ENCODE data around the gene MTPN. TPM values are rescaled to one million over a fixed set of nuclear protein-coding genes. Genes with fewer than 3 reads are reported as not detected.

The MTPN gene
- total RNA-seq, 1 donor from 2014 or later, result 142 TPM

GRCh38 chr7:135940077-135941075, 36.8 kb downstream of the MTPN start:
- Mint-ChIP-seq H3K27me3 (ENCODE audit: low read depth) (no peaks in the 10 kb centered on the region), H3K27ac (ENCODE audit: unreplicated experiment) (no peak overlapping the region), H3K4me3 (ENCODE audit: unreplicated experiment) (no peak overlapping the region), H3K36me3 (ENCODE audit: low read depth) (no peaks in the 10 kb centered on the region), H3K4me1 (ENCODE audit: low read depth) (peaks cover 16% of the 10 kb centered on the region), H3K9me3 (ENCODE audit: low read depth) (no peaks in the 10 kb centered on the region)
- no peak for TF ChIP-seq CTCF (IDR thresholded peaks at IDR 0.05)
- DNase-seq (ENCODE audit: low spot score), result no peak

GRCh38 chr7:135939261-135939812, 37.8 kb downstream of the MTPN start:
- no peaks in the 10 kb centered on the region for H3K27me3 Mint-ChIP-seq (ENCODE audit: low read depth)
- peaks cover 20% of the 10 kb centered on the region for H3K4me1 Mint-ChIP-seq (ENCODE audit: low read depth)
- H3K9me3 Mint-ChIP-seq (ENCODE audit: low read depth), result no peaks in the 10 kb centered on the region
- no peaks in the 10 kb centered on the region for H3K36me3 Mint-ChIP-seq (ENCODE audit: low read depth)
- no peak overlapping the region for H3K27ac Mint-ChIP-seq (ENCODE audit: unreplicated experiment)
- no peak for DNase-seq (ENCODE audit: low spot score)
- no peak for TF ChIP-seq CTCF (IDR thresholded peaks at IDR 0.05)
- no peak overlapping the region for H3K4me3 Mint-ChIP-seq (ENCODE audit: unreplicated experiment)

GRCh38 chr7:135938563-135938962, 38.6 kb downstream of the MTPN start:
- peaks cover 25% of the 10 kb centered on the region for H3K4me1 Mint-ChIP-seq (ENCODE audit: low read depth)
- no peak for TF ChIP-seq CTCF (IDR thresholded peaks at IDR 0.05)
- no peak overlapping the region for H3K4me3 Mint-ChIP-seq (ENCODE audit: unreplicated experiment)
- H3K27me3 Mint-ChIP-seq (ENCODE audit: low read depth), result no peaks in the 10 kb centered on the region
- H3K27ac Mint-ChIP-seq (ENCODE audit: unreplicated experiment), result no peak overlapping the region
- H3K36me3 Mint-ChIP-seq (ENCODE audit: low read depth), result no peaks in the 10 kb centered on the region
- no peak for DNase-seq (ENCODE audit: low spot score)
- no peaks in the 10 kb centered on the region for H3K9me3 Mint-ChIP-seq (ENCODE audit: low read depth)

- Mint-ChIP-seq H3K27ac (ENCODE audit: unreplicated experiment) (no peak overlapping the region), H3K36me3 (ENCODE audit: low read depth) (no peaks in the 10 kb centered on the region)
These were observed 39.1 kb downstream of the MTPN start for GRCh38 chr7:135938086-135938485.

More at GRCh38 chr7:135938086-135938485, 39.1 kb downstream of the MTPN start:
- TF ChIP-seq CTCF (IDR thresholded peaks at IDR 0.05), result no peak
- Mint-ChIP-seq H3K4me3 (ENCODE audit: unreplicated experiment) (no peak overlapping the region), H3K27me3 (ENCODE audit: low read depth) (no peaks in the 10 kb centered on the region), H3K4me1 (ENCODE audit: low read depth) (peaks cover 22% of the 10 kb centered on the region), H3K9me3 (ENCODE audit: low read depth) (no peaks in the 10 kb centered on the region)
- no peak for DNase-seq (ENCODE audit: low spot score)

Measured in chondrocyte (in vitro differentiated cells).